Endometrial microvascular endothelial cells (primary cell): Measurements from ENCODE around the gene SYCE1L. TPM values are rescaled to one million over a fixed set of nuclear protein-coding genes. Genes with fewer than 3 reads are reported as not detected.
"Not testable (repeated sequence)": the region's sequence is repeated elsewhere in the genome, so short reads cannot be mapped to it uniquely, and the experiment has no call there.

Experiments used
- in situ Hi-C: cut with HindIII; loops from 2 replicates; pipeline ENCODE4 v1.10.0; 2017; ENCODE audit warnings: low sequenced_read_pairs, low pct_unique_long_range_greater_than_20kb; ENCODE audit errors: inconsistent ontology term
- total RNA-seq: library from RNA; depleted of rRNA; stranded (reverse); fragments of >200 nt; gene quantifications from one replicate; pipeline ENCODE4 v1.2.3, GENCODE V29; 2015; ENCODE audit errors: inconsistent ontology term

Gene SYCE1L
- total RNA-seq = not detected

- in situ Hi-C loops = no loop called here
Observed at GRCh38 chr16:77199211-77199610, at the start of gene SYCE1L. Gene SYCE1L (plus strand): TSS chr16:77199408. CDS start chr16:77199452, 44 bp downstream.

- in situ Hi-C loops = no loop called here
Observed at GRCh38 chr16:77157346-77158058, 41.7 kb upstream of the SYCE1L start.

GRCh38 chr16:77158293-77158692 lies 40.9 kb upstream of the SYCE1L start:
- in situ Hi-C loops = no loop called here

GRCh38 chr16:77165006-77165405 lies 34.2 kb upstream of the SYCE1L start:
- in situ Hi-C loops = no loop called here

GRCh38 chr16:77165536-77166236 lies 33.5 kb upstream of the SYCE1L start:
- in situ Hi-C loops = not testable (repeated sequence)

- in situ Hi-C loops = no loop called here
Observed at GRCh38 chr16:77166726-77167125, 32.5 kb upstream of the SYCE1L start.

GRCh38 chr16:77168901-77169300 lies 30.3 kb upstream of the SYCE1L start:
- in situ Hi-C loops = no loop called here

GRCh38 chr16:77169650-77170236 lies 29.5 kb upstream of the SYCE1L start:
- in situ Hi-C loops = no loop called here

- in situ Hi-C loops = no loop called here
Observed at GRCh38 chr16:77170805-77171204, 28.4 kb upstream of the SYCE1L start.

GRCh38 chr16:77171745-77172635 lies 27.2 kb upstream of the SYCE1L start:
- in situ Hi-C loops = no loop called here

- in situ Hi-C loops = no loop called here
Observed at GRCh38 chr16:77172951-77173350, 26.3 kb upstream of the SYCE1L start.

GRCh38 chr16:77183137-77183536 lies 16.1 kb upstream of the SYCE1L start:
- in situ Hi-C loops = no loop called here

- in situ Hi-C loops = not testable (repeated sequence)
Observed at GRCh38 chr16:77186298-77186697, 12.9 kb upstream of the SYCE1L start.

- in situ Hi-C loops = no loop called here
Observed at GRCh38 chr16:77190190-77190477, 9.1 kb upstream of the SYCE1L start.

- in situ Hi-C loops = no loop called here
Observed at GRCh38 chr16:77190478-77191258, 8.5 kb upstream of the SYCE1L start, which contains the start of gene MON1B. Gene MON1B (plus strand): TSS chr16:77191190. CDS start chr16:77191486, 296 bp downstream.

GRCh38 chr16:77191259-77191969 lies 7.8 kb upstream of the SYCE1L start:
- in situ Hi-C loops = no loop called here

- in situ Hi-C loops = no loop called here
Observed at GRCh38 chr16:77193377-77193776, 5.8 kb upstream of the SYCE1L start.
